GM12875 (cell line): ENCODE data around the gene NFILZ.
"Not testable (repeated sequence)": the region's sequence is repeated elsewhere in the genome, so short reads cannot be mapped to it uniquely, and the experiment has no call there.

Experiments
- H3K4me3 ChIP-seq: one replicate; pipeline ENCODE4 v1.5.1; 2011; ENCODE audit warnings: low read depth, low read length, control low read depth
- CTCF ChIP-seq: IDR thresholded peaks from 2 replicates; pipeline ENCODE4 v1.5.1; 2011; ENCODE audit warnings: low read depth, mild to moderate bottlenecking, control low read depth, inconsistent platforms, low read length, moderate library complexity, borderline replicate concordance; ENCODE audit not compliant: insufficient read depth

Gene NFILZ

DNA sequence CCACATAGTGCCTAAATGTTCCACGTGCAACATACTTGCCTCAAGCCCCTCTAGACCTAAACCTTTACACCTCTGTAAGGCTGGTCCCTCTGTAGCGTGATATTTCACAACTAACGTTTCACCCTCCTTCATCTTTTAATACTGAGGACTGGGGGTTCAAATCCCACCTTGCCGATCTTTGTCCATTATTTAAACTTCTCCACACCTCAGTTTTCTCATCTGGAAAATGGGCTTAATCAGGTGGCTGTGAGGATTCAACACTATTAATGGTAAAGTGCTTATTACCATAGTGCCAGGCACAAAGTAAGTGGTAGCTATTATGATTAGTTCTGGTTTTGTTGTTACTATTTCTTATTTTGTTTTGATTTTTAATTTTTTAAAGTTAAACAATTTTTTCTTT lies 12.4 kb upstream of the NFILZ start:
- TF ChIP-seq CTCF, result no peak
- H3K4me3 ChIP-seq, result no peak overlapping the region

DNA sequence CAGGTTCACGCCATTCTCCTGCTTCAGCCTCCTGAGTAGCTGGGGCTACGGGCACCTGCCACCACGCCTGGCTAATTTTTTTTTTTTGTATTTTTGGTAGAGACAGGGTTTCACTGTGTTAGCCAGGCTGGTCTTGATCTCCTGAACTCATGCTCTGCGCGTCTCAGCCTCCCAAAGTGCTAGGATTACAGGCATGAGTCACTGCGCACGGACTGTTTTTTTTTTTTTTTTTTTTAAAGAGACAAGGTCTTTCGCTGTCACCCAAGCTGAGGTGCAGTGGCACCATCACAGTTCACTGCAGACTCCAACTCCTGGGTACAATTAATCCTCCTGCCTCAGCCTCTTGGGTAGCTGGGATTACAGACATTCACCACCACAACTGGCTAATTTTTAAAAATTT lies 11.7 kb upstream of the NFILZ start:
- TF ChIP-seq CTCF, result no peak
- no peak overlapping the region for H3K4me3 ChIP-seq

- H3K4me3 ChIP-seq, result not testable (repeated sequence)
- 0 out of 2 replicates have a peak, but pooled peaks have one; percentile 1 for TF ChIP-seq CTCF
Observed at GRCh38 chr19:8622886-8623285, 7.5 kb upstream of the NFILZ start.

DNA sequence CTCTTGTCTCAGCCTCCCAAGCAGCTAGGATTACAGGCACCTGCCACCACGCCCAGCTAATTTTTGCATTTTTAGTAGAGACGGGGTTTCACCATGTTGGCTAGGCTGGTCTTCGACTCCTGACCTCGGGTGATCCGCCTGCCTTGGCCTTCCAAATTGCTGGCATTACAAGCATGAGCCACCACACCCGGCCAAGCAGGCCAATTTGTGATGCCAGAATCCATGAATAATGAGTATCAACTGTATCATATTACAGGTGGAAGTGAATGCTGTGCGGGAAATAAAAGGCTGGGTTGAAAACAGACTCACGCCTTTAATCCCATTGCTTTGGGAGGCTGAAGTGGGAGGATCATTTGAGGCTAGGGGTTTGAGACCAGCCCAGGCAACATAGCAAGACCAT lies 3.6 kb upstream of the NFILZ start:
- TF ChIP-seq CTCF, result no peak
- H3K4me3 ChIP-seq, result no peak overlapping the region

GRCh38 chr19:8629184-8629583 lies 1.2 kb upstream of the NFILZ start:
- no peak overlapping the region for H3K4me3 ChIP-seq
- no peak for TF ChIP-seq CTCF

DNA sequence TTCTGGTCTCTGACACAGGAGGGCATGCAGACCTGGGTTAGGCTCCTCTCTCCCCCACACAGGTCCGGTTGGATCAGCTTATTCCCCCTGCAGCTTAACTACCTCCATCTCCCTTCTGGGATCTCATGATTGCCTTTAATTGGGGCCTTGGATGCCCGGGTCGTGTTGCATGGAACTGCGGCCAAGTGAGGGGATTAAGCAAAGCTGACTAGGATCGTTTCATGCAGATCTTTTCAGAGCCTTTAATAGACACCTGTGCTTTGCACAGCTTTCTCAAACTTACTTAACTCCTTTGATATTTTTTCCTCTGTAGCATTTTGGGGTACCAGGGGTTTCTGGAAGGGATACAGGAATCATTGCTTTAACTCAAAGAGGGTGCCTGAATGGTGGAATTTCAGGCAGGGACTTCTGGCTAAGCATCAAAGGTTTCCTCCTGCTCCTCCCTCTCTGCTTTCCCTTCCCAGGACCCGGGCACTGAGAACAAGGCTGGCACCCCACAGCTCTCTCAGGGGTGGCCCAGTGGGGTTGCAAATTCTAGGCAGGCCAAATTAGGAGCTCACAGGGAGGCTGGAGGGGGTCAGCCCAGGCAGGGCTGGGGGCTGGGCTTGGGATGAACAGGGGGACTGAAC lies 477 bp downstream of the NFILZ start:
- no peak for TF ChIP-seq CTCF
- H3K4me3 ChIP-seq, result no peak overlapping the region

DNA sequence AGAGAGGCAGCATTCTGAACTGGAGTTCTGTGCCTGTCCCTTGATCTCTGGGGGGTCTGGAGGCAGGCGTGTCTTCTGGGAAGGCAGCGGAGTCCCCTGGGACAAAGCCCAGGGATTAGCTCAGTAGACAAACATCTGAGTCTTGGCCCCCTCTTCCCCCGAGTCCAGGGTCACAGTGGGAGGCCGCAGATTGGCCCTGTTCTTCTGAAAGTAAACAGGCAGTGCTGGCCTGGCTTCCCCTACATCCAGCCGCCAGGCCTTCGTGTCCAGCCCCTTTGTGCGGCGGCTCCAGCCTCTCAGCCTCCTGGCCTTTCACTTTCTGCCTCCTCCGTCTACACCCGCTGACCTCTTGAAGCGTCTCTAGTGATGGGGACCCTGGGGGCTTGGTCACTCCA lies 989 bp downstream of the NFILZ start:
- H3K4me3 ChIP-seq, result no peak overlapping the region
- no peak for TF ChIP-seq CTCF
